IMR-90 (cell line): ENCODE measurements around the gene SRRM4. TPM values are rescaled to one million over a fixed set of nuclear protein-coding genes. Genes with fewer than 3 reads are reported as not detected.

ENCODE experiments used
- ATAC-seq: fragments of 200-7000 bp; cut with Tn5 transposase; 2 replicates; pipeline ENCODE4 v1.9.1; 2020; ENCODE audit warnings: low read depth, mild to moderate bottlenecking, moderate library complexity
- BruUV-seq: library from RNA; stranded (reverse); fragments of 400-500 nt; replicated peaks from 2 replicates; lab custom pipeline; 2021; lab: Mats Ljungman, UMichigan
- CTCF ChIA-PET: fragments of 300-600 bp; formaldehyde crosslinking; extraction: SDS; loops from one replicate; lab custom pipeline; 2021; ENCODE audit warnings: antibody characterized with exemption; lab: Yijun Ruan, JAX
- POLR2A ChIA-PET: fragments of 300-600 bp; sonication (Branson Sonifier 250); formaldehyde crosslinking; loops from one replicate; lab custom pipeline; 2022; ENCODE audit warnings: antibody characterized with exemption; ENCODE audit not compliant: unreplicated experiment; lab: Charles Lee
- DNase-seq: peaks from one replicate; pipeline ENCODE4 v3.0.0; 2013
- H2AFZ ChIP-seq: replicated peaks from 2 replicates; pipeline ENCODE3; 2013; ENCODE audit warnings: low read length, mild to moderate bottlenecking; ENCODE audit not compliant: poor library complexity
- H2AK5ac ChIP-seq: 2 replicates; pipeline ENCODE4 v1.6.1; 2013; ENCODE audit warnings: low read depth, low read length, inconsistent platforms
- H2AK9ac ChIP-seq: replicated peaks from 2 replicates; pipeline ENCODE3; 2013; ENCODE audit warnings: mild to moderate bottlenecking, low read depth, low read length, moderate library complexity; ENCODE audit not compliant: poor library complexity
- H2BK120ac ChIP-seq: 2 replicates; pipeline ENCODE4 v1.6.1; 2013; ENCODE audit warnings: low read depth, low read length, inconsistent platforms
- H2BK15ac ChIP-seq: 3 replicates; pipeline ENCODE4 v1.6.1; 2013; ENCODE audit warnings: low read depth, low read length, inconsistent platforms
- H2BK20ac ChIP-seq: 2 replicates; pipeline ENCODE4 v1.6.1; 2013; ENCODE audit warnings: low read depth, mild to moderate bottlenecking, inconsistent platforms, low read length, moderate library complexity
- H2BK5ac ChIP-seq: 2 replicates; pipeline ENCODE4 v1.6.1; 2013; ENCODE audit warnings: mild to moderate bottlenecking, low read depth, low read length, inconsistent platforms; ENCODE audit not compliant: poor library complexity, severe bottlenecking
- H3K14ac ChIP-seq: replicated peaks from 2 replicates; pipeline ENCODE4 v1.6.1; 2013; ENCODE audit warnings: low read depth, low read length, inconsistent platforms
- H3K18ac ChIP-seq: 2 replicates; pipeline ENCODE4 v1.6.1; 2013; ENCODE audit warnings: low read depth, low read length, control low read depth
- H3K23ac ChIP-seq: 2 replicates; pipeline ENCODE4 v1.6.1; 2013; ENCODE audit warnings: low read depth, low read length, inconsistent platforms
- H3K27ac ChIP-seq: 2 replicates; pipeline ENCODE4 v1.5.1; 2013; ENCODE audit warnings: mild to moderate bottlenecking, control low read depth, low read length; ENCODE audit not compliant: insufficient read depth
- H3K27me3 ChIP-seq: 2 replicates; pipeline ENCODE4 v1.6.1; 2013; ENCODE audit warnings: low read length; ENCODE audit not compliant: control insufficient read depth, insufficient read depth
- H3K36me3 ChIP-seq: 2 replicates; pipeline ENCODE4 v1.6.1; 2013; ENCODE audit warnings: low read length, mixed read lengths; ENCODE audit not compliant: control insufficient read depth, insufficient read depth
- H3K4ac ChIP-seq: 2 replicates; pipeline ENCODE4 v1.6.1; 2013; ENCODE audit warnings: low read depth, low read length, inconsistent platforms
- H3K4me1 ChIP-seq: 2 replicates; pipeline ENCODE4 v1.6.1; 2013; ENCODE audit warnings: low read length, mixed read lengths; ENCODE audit not compliant: control insufficient read depth, insufficient read depth
- H3K4me2 ChIP-seq: 2 replicates; pipeline ENCODE4 v1.6.1; 2013; ENCODE audit warnings: low read depth, mild to moderate bottlenecking, control low read depth, low read length, moderate library complexity
- H3K4me3 ChIP-seq: 2 replicates; pipeline ENCODE4 v1.5.1; 2013; ENCODE audit warnings: low read depth, mild to moderate bottlenecking, control low read depth, low read length, moderate library complexity; ENCODE audit not compliant: insufficient read depth
- H3K56ac ChIP-seq: 2 replicates; pipeline ENCODE4 v1.6.1; 2013; ENCODE audit warnings: low read length, inconsistent platforms; ENCODE audit not compliant: insufficient read depth; ENCODE audit errors: extremely low read depth
- H3K79me1 ChIP-seq, 2 experiments: 2 replicates each; pipeline ENCODE4 v1.6.1; 2013; ENCODE audit warnings: low read length in 2 of 2, inconsistent platforms in 1 of 2, low read depth in 1 of 2
- H3K9ac ChIP-seq: 2 replicates; pipeline ENCODE4 v1.6.1; 2013; ENCODE audit warnings: low read depth, low read length, control low read depth
- H3K9me1 ChIP-seq: 2 replicates; pipeline ENCODE4 v1.6.1; 2013; ENCODE audit warnings: low read length, inconsistent platforms; ENCODE audit not compliant: insufficient read depth
- H3K9me3 ChIP-seq: 2 replicates; pipeline ENCODE4 v1.6.1; 2013; ENCODE audit warnings: low read length; ENCODE audit not compliant: control insufficient read depth, insufficient read depth
- H4K20me1 ChIP-seq: 2 replicates; pipeline ENCODE4 v1.6.1; 2013; ENCODE audit warnings: low read length, inconsistent platforms; ENCODE audit not compliant: insufficient read depth
- H4K5ac ChIP-seq: 2 replicates; pipeline ENCODE4 v1.6.1; 2013; ENCODE audit warnings: mild to moderate bottlenecking, low read depth, low read length, control low read depth
- H4K8ac ChIP-seq, 2 experiments: 2 replicates each; pipeline ENCODE4 v1.6.1; 2013; ENCODE audit warnings: low read depth in 2 of 2, low read length in 2 of 2, control low read depth in 1 of 2, inconsistent platforms in 1 of 2
- H4K91ac ChIP-seq: 2 replicates; pipeline ENCODE4 v1.6.1; 2013; ENCODE audit warnings: low read depth, low read length, inconsistent platforms; ENCODE audit not compliant: insufficient read depth
- BHLHE40 ChIP-seq: fragments of 150-350 bp; IDR thresholded peaks from 2 replicates; pipeline ENCODE4 v1.6.1; 2016; ENCODE audit warnings: mild to moderate bottlenecking, low read depth, low read length
- CEBPB ChIP-seq: IDR thresholded peaks from 2 replicates; pipeline ENCODE4 v1.6.1; 2012; ENCODE audit warnings: low read depth, low read length, improper control_type of control experiment
- CHD1 ChIP-seq: IDR thresholded peaks from 2 replicates; pipeline ENCODE4 v1.6.1; 2012; ENCODE audit warnings: low read depth, low read length, improper control_type of control experiment
- FOS ChIP-seq: fragments of 150-350 bp; IDR thresholded peaks from 2 replicates; pipeline ENCODE4 v1.6.1; 2016; ENCODE audit warnings: low read depth, low read length
- MAFK ChIP-seq: IDR thresholded peaks from 2 replicates; pipeline ENCODE4 v1.6.1; 2012; ENCODE audit warnings: low read depth, low read length, improper control_type of control experiment
- MAZ ChIP-seq: IDR thresholded peaks from 2 replicates; pipeline ENCODE4 v1.6.1; 2012; ENCODE audit warnings: low read depth, mild to moderate bottlenecking, low read length, improper control_type of control experiment, moderate library complexity, borderline replicate concordance
- MXI1 ChIP-seq: IDR thresholded peaks from 2 replicates; pipeline ENCODE4 v1.6.1; 2012; ENCODE audit warnings: low read depth, mild to moderate bottlenecking, low read length, moderate library complexity, borderline replicate concordance
- NFE2L2 ChIP-seq: fragments of 150-350 bp; IDR thresholded peaks from 2 replicates; pipeline ENCODE4 v1.6.1; 2016; ENCODE audit warnings: low read depth, mild to moderate bottlenecking, low read length
- POLR2A ChIP-seq: IDR thresholded peaks from 2 replicates; pipeline ENCODE4 v1.6.1; 2012; ENCODE audit warnings: mild to moderate bottlenecking, low read depth, low read length
- RAD21 ChIP-seq: IDR thresholded peaks from 2 replicates; pipeline ENCODE4 v1.6.1; 2012; ENCODE audit warnings: low read length, improper control_type of control experiment
- RCOR1 ChIP-seq: IDR thresholded peaks from 2 replicates; pipeline ENCODE4 v1.6.1; 2012; ENCODE audit warnings: mild to moderate bottlenecking, low read length, improper control_type of control experiment; ENCODE audit not compliant: insufficient replicate concordance
- RFX5 ChIP-seq: IDR thresholded peaks from 2 replicates; pipeline ENCODE4 v1.8.0; 2012; ENCODE audit warnings: low read depth, mild to moderate bottlenecking, low read length, moderate library complexity
- SMC3 ChIP-seq: fragments of 150-350 bp; IDR thresholded peaks from 2 replicates; pipeline ENCODE4 v1.6.1; 2016; ENCODE audit warnings: low read depth, mild to moderate bottlenecking, antibody characterized with exemption, low read length, moderate library complexity
- WGBS, 2 experiments: methylation state at CpG; one replicate each; pipeline versions ENCODE4 v1.1.5 to v1.1.7; 2013; ENCODE audit warnings: missing lambda C conversion rate in 2 of 2; ENCODE audit not compliant: insufficient read length in 1 of 2; ENCODE audit errors: extremely low coverage in 2 of 2; 5-methylcytosine and 5-hydroxymethylcytosine counted together
- dilution Hi-C: fragments of 300-500 bp; cut with HindIII; formaldehyde crosslinking; loops from one replicate; pipeline ENCODE4 v1.14.3; 2018; ENCODE audit warnings: low sequenced_read_pairs; ENCODE audit not compliant: unreplicated experiment
- in situ Hi-C: fragments of 300-500 bp; cut with MboI; formaldehyde crosslinking; loops from 3 replicates; pipeline ENCODE4 v1.14.3; 2019; ENCODE audit warnings: low sequenced_read_pairs, inconsistent platforms, mixed read lengths
- intact Hi-C: fragments of 100-400 bp; cut with micrococcal nuclease; formaldehyde crosslinking; loops from 2 replicates; pipeline ENCODE4 v1.10.0; 2022
- polyA plus RNA-seq, 3 experiments: library from polyadenylated mRNA; depleted of rRNA; stranded (reverse); fragments of >200 nt; gene quantifications; 2 replicates each; pipeline ENCODE4 v1.2.3, GENCODE V29; 2012; ENCODE audit warnings: low replicate concordance in 1 of 3
- total RNA-seq: library from RNA; depleted of rRNA; stranded (reverse); fragments of >200 nt; gene quantifications from 2 replicates; pipeline ENCODE4 v1.2.3, GENCODE V29; 2012
- TF ChIP-seq, protein P1 (sequence below): fragments of 150-350 bp; IDR thresholded peaks from 2 replicates; pipeline ENCODE4 v1.6.1; 2016; ENCODE audit warnings: low read depth, mild to moderate bottlenecking, low read length, moderate library complexity, borderline replicate concordance
- TF ChIP-seq, protein P2 (sequence below): fragments of 150-350 bp; IDR thresholded peaks from 2 replicates; pipeline ENCODE4 v1.6.1; 2017; ENCODE audit warnings: mild to moderate bottlenecking, antibody characterized with exemption, low read length, low read depth
- TF ChIP-seq, protein P3 (sequence below): conservative IDR thresholded peaks from 2 replicates; pipeline ENCODE4 v1.5.1; 2012; ENCODE audit warnings: mild to moderate bottlenecking, low read depth, low read length, improper control_type of control experiment

The SRRM4 gene
- total and polyA plus RNA-seq, 2 of the 4 experiments (the other 2 are of a cell fraction): not detected

DNA sequence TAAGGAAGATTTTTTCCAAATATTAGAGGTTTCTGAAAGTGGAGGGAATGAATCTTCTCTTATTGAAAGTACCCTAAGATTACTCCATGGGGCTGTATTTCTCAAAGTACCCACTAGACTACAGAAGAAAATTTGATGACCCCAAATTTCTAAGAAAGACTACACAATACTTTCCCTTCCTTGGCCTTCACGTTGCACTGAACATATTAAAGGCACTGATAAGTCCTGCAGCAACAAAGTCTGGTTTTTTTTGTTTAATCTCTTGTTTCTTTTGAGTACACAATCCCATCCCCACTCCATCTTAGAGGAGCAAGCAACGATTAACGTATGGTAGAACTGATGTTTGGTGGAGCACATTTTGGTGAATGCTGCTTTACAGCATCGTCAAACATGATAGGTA lies 70.1 kb downstream of the SRRM4 start:
- in situ Hi-C loops: no loop called here
- dilution Hi-C loops: no loop called here

More for the DNA sequence above, 70.1 kb downstream of the SRRM4 start:
- peaks cover 12% of the 10 kb centered on the region for H3K9me3 ChIP-seq
- DNase-seq: no peak
- POLR2A ChIA-PET: no interaction called here
- no peaks in the 10 kb centered on the region for H3K79me1 ChIP-seq
- no peaks in the 10 kb centered on the region for H4K20me1 ChIP-seq
- no peak overlapping the region for H3K4me2 ChIP-seq
- no peak overlapping the region for H3K9ac ChIP-seq
- no peak overlapping the region for H4K91ac ChIP-seq
- no peaks in the 10 kb centered on the region for H3K27me3 ChIP-seq
- no peak overlapping the region for H2AK5ac ChIP-seq
- no peak overlapping the region for H3K4me3 ChIP-seq
- no peak overlapping the region for H4K5ac ChIP-seq
- H3K18ac ChIP-seq: no peak overlapping the region
- H2AK9ac ChIP-seq: no peak overlapping the region
- no peak overlapping the region for H3K14ac ChIP-seq
- H3K9me1 ChIP-seq: no peaks in the 10 kb centered on the region
- H3K36me3 ChIP-seq: no peaks in the 10 kb centered on the region
- TF ChIP-seq CHD1 (no peak), POLR2A (no peak), NFE2L2 (no peak), MAFK (no peak), RAD21 (no peak), FOS (no peak), MAZ (no peak), BHLHE40 (no peak), RFX5 (no peak), SMC3 (no peak), MXI1 (no peak), CEBPB (no peak), RCOR1 (no peak)
- TF ChIP-seq, protein P1, sequence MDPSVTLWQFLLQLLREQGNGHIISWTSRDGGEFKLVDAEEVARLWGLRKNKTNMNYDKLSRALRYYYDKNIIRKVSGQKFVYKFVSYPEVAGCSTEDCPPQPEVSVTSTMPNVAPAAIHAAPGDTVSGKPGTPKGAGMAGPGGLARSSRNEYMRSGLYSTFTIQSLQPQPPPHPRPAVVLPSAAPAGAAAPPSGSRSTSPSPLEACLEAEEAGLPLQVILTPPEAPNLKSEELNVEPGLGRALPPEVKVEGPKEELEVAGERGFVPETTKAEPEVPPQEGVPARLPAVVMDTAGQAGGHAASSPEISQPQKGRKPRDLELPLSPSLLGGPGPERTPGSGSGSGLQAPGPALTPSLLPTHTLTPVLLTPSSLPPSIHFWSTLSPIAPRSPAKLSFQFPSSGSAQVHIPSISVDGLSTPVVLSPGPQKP: no peak
- TF ChIP-seq, protein P2, sequence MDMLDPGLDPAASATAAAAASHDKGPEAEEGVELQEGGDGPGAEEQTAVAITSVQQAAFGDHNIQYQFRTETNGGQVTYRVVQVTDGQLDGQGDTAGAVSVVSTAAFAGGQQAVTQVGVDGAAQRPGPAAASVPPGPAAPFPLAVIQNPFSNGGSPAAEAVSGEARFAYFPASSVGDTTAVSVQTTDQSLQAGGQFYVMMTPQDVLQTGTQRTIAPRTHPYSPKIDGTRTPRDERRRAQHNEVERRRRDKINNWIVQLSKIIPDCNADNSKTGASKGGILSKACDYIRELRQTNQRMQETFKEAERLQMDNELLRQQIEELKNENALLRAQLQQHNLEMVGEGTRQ: no peak
- TF ChIP-seq, protein P3, sequence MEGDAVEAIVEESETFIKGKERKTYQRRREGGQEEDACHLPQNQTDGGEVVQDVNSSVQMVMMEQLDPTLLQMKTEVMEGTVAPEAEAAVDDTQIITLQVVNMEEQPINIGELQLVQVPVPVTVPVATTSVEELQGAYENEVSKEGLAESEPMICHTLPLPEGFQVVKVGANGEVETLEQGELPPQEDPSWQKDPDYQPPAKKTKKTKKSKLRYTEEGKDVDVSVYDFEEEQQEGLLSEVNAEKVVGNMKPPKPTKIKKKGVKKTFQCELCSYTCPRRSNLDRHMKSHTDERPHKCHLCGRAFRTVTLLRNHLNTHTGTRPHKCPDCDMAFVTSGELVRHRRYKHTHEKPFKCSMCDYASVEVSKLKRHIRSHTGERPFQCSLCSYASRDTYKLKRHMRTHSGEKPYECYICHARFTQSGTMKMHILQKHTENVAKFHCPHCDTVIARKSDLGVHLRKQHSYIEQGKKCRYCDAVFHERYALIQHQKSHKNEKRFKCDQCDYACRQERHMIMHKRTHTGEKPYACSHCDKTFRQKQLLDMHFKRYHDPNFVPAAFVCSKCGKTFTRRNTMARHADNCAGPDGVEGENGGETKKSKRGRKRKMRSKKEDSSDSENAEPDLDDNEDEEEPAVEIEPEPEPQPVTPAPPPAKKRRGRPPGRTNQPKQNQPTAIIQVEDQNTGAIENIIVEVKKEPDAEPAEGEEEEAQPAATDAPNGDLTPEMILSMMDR: no peak
- no peak overlapping the region for H2BK15ac ChIP-seq
- no peak overlapping the region for H4K8ac ChIP-seq
- H2BK20ac ChIP-seq: no peak overlapping the region
- no peak overlapping the region for H2AFZ ChIP-seq
- no peak overlapping the region for H3K56ac ChIP-seq
- no TSS peak for BruUV-seq
- ATAC-seq: no peak
- CTCF ChIA-PET: no interaction called here
- intact Hi-C loops: no loop called here
- no CpG with 5 or more reads among the region's 4 CpGs for WGBS, 2 experiments
- no peaks in the 10 kb centered on the region for H3K4me1 ChIP-seq
- H2BK120ac ChIP-seq: no peak overlapping the region
- no peak overlapping the region for H2BK5ac ChIP-seq
- H3K23ac ChIP-seq: no peak overlapping the region
- H3K4ac ChIP-seq: no peak overlapping the region
- H3K27ac ChIP-seq: no peak overlapping the region
